Measurements from ENCODE around the gene FARP1.

DNA sequence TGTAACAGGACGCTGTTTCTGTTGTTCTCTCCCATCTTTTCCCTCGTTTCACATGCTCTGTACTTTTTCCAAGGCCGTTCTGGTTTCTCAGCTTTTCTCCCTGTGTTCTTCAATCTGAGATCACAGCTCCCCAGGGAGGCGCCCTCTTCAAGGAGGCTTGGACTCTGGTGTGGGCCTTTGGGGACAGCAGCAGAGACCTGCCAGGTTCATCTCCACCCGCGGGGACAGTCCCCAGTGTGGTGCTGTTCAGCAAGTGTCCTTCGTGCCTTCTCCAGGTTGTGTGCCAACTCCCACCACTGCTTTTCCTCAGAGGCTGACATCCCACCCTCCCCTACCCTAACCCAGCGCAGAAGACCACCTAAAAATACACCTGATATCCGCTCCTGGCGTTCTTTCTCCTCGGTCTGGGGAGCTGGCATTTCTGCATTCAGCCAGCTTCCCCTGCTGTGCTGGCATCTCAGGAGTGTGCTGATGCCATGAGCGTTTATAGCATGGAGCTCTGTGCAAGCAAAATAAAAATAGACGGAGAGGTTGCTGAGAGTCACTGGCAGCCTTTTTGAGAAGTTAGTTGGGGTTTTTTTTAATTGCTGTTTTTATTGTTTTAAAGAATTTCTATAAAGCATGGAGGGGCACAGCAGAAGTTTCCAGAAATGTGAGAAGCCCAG lies 284.6 kb downstream of the FARP1 start:
- TF ChIP-seq GATA3 (IDR thresholded peaks at IDR 0.05; ENCODE audit: low read depth, low read length) (no peak), GATA2 (IDR thresholded peaks at IDR 0.05; ENCODE audit: low read depth, low read length) (no peak)

All from SH-SY5Y (cell line).